GM19324 (cell line): ENCODE data around the gene VSIG4.
"Not testable (repeated sequence)": the region's sequence is repeated elsewhere in the genome, so short reads cannot be mapped to it uniquely, and the experiment has no call there.

Source experiments
- ATAC-seq: cut with Tn5 transposase; IDR thresholded peaks from one replicate; pipeline ENCODE4 v1.9.1; 2021; ENCODE audit warnings: mild to moderate bottlenecking, moderate library complexity; ENCODE audit not compliant: unreplicated experiment, low FRiP score

Gene VSIG4

GRCh38 chrX:65985922-65986588 is 53.8 kb downstream of the VSIG4 start:
- peak; percentile 95 for ATAC-seq

DNA sequence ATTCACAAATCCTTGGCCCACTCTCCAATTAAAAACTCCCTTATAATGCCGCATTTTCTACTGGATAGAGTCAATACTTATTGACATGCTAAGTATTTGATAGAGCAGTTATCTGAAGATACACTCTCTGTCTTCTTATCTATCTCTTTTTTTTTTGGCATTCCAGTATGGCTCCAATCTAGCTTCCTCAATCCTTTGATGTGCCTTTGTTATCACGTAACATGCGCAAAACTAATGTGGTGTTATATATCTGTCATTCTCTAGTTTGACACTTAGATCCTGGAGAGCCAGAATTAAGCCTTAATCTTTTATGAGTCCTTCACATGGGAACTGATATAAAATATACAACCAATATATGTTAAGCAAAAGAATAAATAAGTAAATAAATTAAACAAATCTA is 54.7 kb downstream of the VSIG4 start:
- ATAC-seq, result no peak

DNA sequence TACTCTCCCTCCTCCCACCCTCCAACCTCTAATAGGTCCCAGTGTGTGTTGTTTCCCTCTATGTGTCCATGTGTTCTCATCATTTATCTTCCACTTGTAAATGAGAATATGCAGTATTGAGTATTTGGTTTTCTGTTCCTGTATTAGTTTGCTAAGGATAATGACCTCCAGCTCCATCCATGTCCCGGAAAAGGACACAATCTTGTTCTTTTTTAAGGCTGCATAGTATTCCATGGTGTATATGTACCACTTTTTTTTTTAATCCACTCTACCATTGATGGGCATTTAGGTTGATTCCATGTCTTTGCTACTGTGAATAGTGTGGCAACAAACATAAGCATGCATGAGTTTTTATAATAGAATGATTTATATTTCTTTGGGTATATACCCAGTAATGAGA is 62.7 kb downstream of the VSIG4 start:
- ATAC-seq, result not testable (repeated sequence)

- no peak for ATAC-seq
Observed at GRCh38 chrX:65976161-65976560, 63.7 kb downstream of the VSIG4 start.

DNA sequence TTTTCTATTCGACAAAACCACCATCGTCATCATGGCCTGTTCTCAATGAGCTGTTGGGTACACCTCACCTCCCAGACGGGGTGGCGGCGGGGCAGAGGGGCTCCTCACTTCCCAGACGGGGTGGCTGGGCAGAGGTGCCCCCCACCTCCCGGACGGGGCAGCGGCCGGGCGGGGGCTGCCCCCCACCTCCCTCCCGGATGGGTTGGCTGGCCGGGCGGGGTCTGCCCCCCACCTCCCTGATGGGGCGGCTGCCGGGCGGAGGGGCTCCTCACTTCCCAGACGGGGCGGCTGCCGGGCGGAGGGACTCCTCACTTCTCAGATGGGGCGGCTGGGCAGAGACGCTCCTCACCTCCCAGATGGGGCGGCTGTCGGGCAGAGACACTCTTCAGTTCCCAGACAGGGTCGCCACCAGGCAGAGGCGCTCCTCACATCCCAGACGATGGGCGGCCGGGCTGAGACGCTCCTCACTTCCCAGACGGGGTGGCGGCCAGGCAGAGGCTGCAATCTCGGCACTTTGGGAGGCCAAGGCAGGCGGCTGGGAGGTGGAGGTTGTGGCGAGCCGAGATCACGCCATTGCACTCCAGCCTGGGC is 64.6 kb downstream of the VSIG4 start:
- ATAC-seq, result not testable (repeated sequence)
